Left forelimb (tissue), 1 donor: Measurements from ENCODE around the gene ACOX2.

ENCODE experiments used
- DNase-seq: peaks from one replicate; pipeline ENCODE4 v3.0.0-alpha.2; 2018; ENCODE audit warnings: low spot score

Gene ACOX2

DNA sequence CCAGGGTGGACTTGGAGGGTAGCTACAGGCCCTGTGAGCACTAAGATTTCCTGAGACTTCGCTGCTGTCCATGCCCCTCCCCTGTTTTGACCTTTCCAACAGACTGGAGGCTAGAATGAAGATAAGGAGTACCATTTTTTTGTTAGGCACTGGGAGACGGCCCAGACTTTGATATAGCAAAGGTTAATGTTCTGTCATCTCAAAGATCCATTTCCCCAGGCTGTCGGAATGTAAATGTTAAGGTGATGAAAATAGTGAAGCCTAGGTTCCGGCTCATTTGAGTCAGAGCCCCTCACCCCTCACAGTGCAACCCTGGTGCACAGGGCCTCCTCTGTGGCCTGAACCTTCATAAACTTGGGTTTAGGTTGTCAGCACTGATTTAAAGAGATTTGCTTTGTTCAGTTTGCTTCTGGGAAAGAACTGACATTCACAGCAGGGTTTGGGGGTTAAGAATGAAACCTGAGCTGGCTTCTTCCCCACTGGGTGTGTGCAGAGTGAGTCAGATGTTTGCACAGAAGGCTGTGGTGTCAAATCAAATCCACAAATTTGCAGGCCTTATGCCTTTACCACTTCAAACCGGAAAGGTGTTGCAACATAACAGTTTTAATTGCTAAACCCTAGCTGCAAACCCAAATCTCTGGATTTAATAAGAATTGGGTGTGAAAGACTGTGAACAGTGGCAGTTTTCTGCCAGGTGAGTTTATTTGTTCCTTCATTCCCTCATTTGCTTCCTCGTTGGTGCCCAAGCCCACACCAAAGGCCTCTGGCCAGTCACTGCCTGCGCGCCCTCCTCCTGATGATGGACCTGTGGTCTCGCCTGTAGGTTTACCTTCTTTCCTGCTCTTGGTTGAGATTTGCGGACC, 65.7 kb downstream of the ACOX2 start:
- no peak for DNase-seq

DNA sequence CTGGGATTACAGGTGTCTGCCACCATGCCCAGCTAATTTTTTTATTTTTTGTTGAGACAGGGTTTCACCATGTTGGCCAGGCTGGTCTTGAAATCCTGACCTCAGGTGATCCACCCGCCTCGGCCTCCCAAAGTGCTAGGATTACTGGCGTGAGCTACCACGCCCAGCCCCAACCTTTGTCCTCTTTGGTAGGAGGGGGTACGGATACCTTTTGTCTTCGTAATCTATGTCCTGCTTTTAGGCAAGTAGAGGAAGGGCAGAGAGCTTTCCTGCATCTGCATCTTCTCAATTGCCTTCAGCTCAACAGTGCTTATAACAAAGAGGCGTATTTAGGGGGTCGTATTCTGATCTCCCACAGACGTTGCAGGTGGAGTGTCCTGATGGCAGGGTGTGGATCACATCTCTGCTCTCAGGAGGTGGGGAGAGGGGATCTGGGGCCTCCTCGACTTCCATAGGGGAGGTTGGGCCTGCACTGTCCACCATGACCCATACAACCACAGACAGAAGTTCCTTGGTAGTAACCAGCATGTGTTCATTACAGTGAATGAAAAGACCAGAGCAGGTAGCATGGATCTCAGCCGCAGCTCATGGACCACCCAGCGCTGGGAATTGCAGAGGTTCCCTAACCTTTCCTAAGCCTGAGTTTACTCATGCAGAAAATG, 66.5 kb downstream of the ACOX2 start:
- no peak for DNase-seq

DNA sequence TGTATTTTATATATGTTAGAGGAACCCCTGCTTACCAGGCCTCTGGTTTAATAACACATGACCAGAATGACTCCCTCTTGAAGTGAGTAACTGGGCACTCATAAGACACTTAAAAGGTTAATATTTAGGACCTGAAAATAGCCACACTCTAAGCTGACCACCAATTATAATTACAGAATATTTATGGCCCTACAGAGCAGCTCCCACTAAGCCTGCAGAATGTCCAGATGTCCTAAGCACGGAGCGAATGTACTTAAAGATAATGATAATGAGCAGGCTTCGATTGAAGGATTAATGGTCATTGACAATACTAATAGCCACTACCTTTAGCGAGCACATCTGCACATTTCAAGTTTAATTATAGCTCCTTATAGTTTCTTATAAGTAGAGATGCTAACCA, 67.9 kb downstream of the ACOX2 start:
- DNase-seq: no peak

DNA sequence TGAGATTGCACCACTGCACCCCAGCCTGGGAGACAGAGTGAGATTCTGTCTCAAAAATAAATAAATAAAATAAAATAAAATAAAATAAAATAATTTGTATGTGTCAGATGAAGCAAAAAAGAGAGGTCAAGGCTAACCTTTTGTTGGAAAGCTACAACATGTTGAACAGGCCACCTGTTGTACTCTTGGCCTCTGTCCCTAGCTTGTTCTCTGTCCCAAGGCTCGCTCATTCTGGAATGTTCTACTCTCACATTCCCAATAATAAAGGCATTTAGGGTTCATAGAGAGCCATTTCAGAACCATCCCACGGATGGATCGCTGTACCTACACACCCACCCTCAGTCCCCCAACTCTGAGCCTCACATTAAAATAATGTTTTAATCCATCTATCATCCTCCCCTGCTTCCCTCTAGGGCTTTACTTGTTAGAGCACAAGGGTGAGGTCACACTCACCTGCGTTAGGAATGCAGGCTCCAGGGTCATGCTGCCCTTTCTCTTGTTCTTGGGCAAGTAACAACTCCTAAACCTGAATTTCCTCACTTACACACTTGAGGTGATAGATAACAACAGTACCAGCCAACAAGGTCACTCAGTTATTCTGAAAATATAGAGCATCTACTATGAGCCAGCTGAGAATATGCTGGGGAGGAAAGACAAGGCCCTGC, 70.0 kb downstream of the ACOX2 start:
- no peak for DNase-seq

DNA sequence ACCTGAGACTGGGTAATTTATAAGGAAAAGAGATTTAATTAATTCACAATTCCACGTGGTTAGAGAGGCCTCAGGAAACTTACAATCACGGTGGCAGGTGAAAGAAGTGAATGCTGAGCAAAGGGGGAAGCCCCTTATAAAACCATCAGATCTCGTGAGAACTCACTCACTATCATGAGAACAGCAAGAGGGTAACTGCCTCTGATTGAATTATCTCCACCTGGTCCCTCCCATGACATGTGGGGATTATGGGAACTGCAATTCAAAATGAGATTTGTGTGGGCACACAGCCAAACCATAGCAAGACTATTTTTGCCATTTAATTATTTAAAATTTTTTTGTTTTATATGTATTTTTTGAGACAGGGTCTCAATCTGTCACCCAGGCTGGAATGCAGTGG, 72.1 kb downstream of the ACOX2 start:
- DNase-seq: no peak

DNA sequence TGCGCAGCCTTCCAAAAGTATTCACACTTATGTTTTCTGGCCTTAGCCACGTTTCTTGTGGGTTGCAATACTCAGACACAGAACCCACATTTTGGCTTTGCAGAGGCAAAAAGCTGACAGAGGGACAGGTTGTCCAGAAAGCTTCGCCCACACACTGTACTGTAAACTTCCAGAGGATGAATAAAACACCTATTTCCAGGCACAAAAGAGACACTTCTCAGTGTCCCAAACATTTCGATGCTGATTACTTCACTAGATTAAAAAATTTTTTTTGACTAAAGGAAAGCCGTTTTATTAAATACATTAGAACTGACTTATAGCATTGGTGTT, 73.1 kb downstream of the ACOX2 start:
- no peak for DNase-seq

DNA sequence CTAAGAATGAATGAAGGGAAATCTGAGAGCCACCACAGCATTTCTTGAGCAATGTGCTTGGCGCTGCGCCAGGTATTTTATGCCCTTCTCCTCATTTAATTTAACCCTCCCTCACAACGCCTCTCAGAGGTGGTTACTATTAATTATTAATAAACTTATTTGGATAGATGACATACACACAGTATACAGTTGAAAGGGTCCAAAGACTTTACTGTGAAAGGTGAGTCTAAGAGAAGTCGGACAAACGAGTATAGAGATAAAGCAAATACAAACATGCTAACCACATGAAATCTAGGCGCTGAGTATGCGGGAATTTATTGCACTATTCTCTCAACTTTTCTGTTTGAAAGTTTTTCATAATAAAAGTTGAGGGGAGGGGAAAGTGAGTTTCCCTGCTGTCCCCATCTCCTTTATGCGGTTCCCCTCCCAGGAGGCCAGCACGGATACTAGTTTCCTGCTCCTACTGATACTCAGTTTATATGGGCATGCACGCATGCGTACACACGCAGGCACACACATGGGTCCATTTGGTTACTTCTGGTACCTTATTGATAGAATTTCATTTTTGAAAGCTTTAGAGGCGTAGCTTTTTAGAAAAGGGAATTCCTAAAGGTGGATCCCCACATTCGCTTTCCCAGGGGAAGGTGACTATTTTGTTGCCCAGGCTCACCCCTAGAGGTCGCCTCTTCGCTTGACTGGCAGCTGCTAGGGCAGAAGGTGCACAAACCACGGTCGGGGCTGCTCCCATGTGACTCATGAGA, 73.6 kb downstream of the ACOX2 start:
- DNase-seq: no peak

DNA sequence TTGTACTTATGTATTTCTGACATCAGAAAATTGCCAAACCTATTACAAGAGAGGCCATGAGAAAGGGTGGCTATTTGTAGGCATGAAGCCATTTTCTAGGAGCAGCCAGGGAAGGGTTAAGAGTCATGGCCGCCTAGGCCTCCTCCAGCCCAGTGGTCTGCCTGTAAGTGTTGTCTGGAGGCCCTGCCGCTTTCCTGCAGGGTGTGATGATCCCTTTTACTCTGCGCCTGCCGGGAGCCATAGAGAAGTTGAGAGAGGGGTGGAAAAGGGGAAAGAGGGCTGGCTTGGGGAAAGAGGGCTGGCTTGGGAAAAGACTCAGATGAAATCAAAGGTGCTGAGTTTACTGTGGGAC, 74.2 kb downstream of the ACOX2 start:
- DNase-seq: no peak

DNA sequence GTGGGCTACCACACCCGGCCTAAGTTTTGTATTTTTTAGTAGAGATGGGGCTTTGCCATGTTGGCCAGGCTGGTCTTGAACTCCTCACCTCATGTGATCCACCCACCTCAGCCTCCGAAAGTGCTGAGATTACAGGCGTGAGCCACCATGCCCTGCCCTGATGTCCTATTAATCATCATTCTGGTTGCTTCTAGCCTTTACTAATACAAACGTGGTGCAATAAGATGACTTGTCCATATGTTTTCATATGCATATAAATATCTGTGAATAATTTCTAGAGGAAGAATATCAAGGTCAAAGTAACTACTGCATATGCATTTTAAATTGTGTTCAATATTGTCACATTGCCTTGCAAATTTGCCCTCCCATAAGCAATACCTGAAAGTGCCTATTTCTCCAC, 77.8 kb downstream of the ACOX2 start:
- DNase-seq: no peak
